ENCODE results near the gene BORCS8. TPM values are rescaled to one million over a fixed set of nuclear protein-coding genes. Genes with fewer than 3 reads are reported as not detected.
A peak's percentile ranks its signal among the peaks of the same experiment; 100 is the strongest.
"Not testable (repeated sequence)": the region's sequence is repeated elsewhere in the genome, so short reads cannot be mapped to it uniquely, and the experiment has no call there.

Gene BORCS8
- total RNA-seq, 2 donors from 2014 or later: 27.8 to 27.9 TPM

- peak; percentile 98 for DNase-seq
- intact Hi-C loops (cut with DNase I): no loop called here
- Histone ChIP-seq H3K9me3 (no peaks in the 10 kb centered on the region), H3K9ac (ENCODE audit: low read depth in 2 of 2, low read length in 2 of 2) (peak within 1 kb of the TSS; percentile 85 to 93), H3K4me3 (peak within 1 kb of the TSS; percentile 78), H3K27ac (no peak within 1 kb of the TSS), H3K27me3 (no peaks in the 10 kb centered on the region), H3K4me1 (no peaks in the 10 kb centered on the region), H3K36me3 (no peaks in the 10 kb centered on the region)
- no peak for TF ChIP-seq CTCF (IDR thresholded peaks at IDR 0.05)
Observed at GRCh38 chr19:19138109-19138981, 53.6 kb downstream of the BORCS8 start, which contains the start of gene TMEM161A. TMEM161A (minus strand) TSS chr19:19138478; CDS start chr19:19138428, 50 bp downstream.

- H3K27me3 ChIP-seq: no peaks in the 10 kb centered on the region
- no peak for DNase-seq
- H3K9me3 ChIP-seq: no peaks in the 10 kb centered on the region
- H3K27ac ChIP-seq: no peak overlapping the region
- intact Hi-C loops (cut with DNase I): no loop called here
- peak overlapping the region; percentile 85 to 93 for H3K9ac ChIP-seq (ENCODE audit: low read depth in 2 of 2, low read length in 2 of 2)
- TF ChIP-seq CTCF (IDR thresholded peaks at IDR 0.05): no peak
- peak overlapping the region; percentile 78 for H3K4me3 ChIP-seq
- H3K36me3 ChIP-seq: no peaks in the 10 kb centered on the region
- H3K4me1 ChIP-seq: no peaks in the 10 kb centered on the region
Observed at GRCh38 chr19:19137556-19138108, 54.3 kb downstream of the BORCS8 start.

- DNase-seq; H3K27ac ChIP-seq; H3K4me1 ChIP-seq; H3K4me3 ChIP-seq; intact Hi-C loops (cut with DNase I); H3K27me3 ChIP-seq; H3K9ac ChIP-seq (ENCODE audit: low read depth in 2 of 2, low read length in 2 of 2); H3K9me3 ChIP-seq; H3K36me3 ChIP-seq: not testable (repeated sequence)
Observed at GRCh38 chr19:19135713-19136112, 56.2 kb downstream of the BORCS8 start.

GRCh38 chr19:19134687-19135158, 57.2 kb downstream of the BORCS8 start:
- Histone ChIP-seq H3K9me3 (no peaks in the 10 kb centered on the region), H3K27me3 (no peaks in the 10 kb centered on the region), H3K4me3 (no peak overlapping the region), H3K4me1 (no peaks in the 10 kb centered on the region), H3K9ac (ENCODE audit: low read depth in 2 of 2, low read length in 2 of 2) (no peak overlapping the region), H3K36me3 (no peaks in the 10 kb centered on the region), H3K27ac (no peak overlapping the region)
- TF ChIP-seq CTCF (IDR thresholded peaks at IDR 0.05): no peak
- peak; percentile 34 for DNase-seq
- intact Hi-C loops (cut with DNase I): no loop called here

GRCh38 chr19:19133985-19134384, 58.0 kb downstream of the BORCS8 start:
- DNase-seq: no peak
- Histone ChIP-seq H3K9me3 (no peaks in the 10 kb centered on the region), H3K27ac (no peak overlapping the region), H3K4me3 (no peak overlapping the region), H3K9ac (ENCODE audit: low read depth in 2 of 2, low read length in 2 of 2) (no peak overlapping the region), H3K36me3 (no peaks in the 10 kb centered on the region), H3K27me3 (no peaks in the 10 kb centered on the region), H3K4me1 (no peaks in the 10 kb centered on the region)
- TF ChIP-seq CTCF (IDR thresholded peaks at IDR 0.05): no peak
- intact Hi-C loops (cut with DNase I): no loop called here

- intact Hi-C loops (cut with DNase I): no loop called here
- TF ChIP-seq CTCF (IDR thresholded peaks at IDR 0.05): no peak
Observed at GRCh38 chr19:19132912-19133311, 59.0 kb downstream of the BORCS8 start.

More at GRCh38 chr19:19132912-19133311, 59.0 kb downstream of the BORCS8 start:
- Histone ChIP-seq H3K27ac (no peak overlapping the region), H3K9me3 (no peaks in the 10 kb centered on the region), H3K4me1 (no peaks in the 10 kb centered on the region), H3K36me3 (no peaks in the 10 kb centered on the region), H3K27me3 (no peaks in the 10 kb centered on the region), H3K9ac (ENCODE audit: low read depth in 2 of 2, low read length in 2 of 2) (no peak overlapping the region), H3K4me3 (no peak overlapping the region)
- DNase-seq: no peak
